H9 (cell line): ENCODE measurements around the gene SMYD2. TPM values are rescaled to one million over a fixed set of nuclear protein-coding genes. Genes with fewer than 3 reads are reported as not detected.

Source experiments
- DNase-seq: peaks from one replicate; pipeline ENCODE4 v3.0.0-alpha.2; 2017
- H2AFZ ChIP-seq: one replicate; pipeline ENCODE4 v1.6.1; 2013; ENCODE audit warnings: mild to moderate bottlenecking, low read length, control low read depth, moderate library complexity
- H2AK5ac ChIP-seq: 2 replicates; pipeline ENCODE4 v1.6.1; 2013; ENCODE audit warnings: low read length, control low read depth, mixed read lengths; ENCODE audit not compliant: insufficient read length
- H2BK120ac ChIP-seq: one replicate; pipeline ENCODE4 v1.6.1; 2013; ENCODE audit warnings: low read depth, mild to moderate bottlenecking, low read length, control low read depth, inconsistent platforms; ENCODE audit not compliant: poor library complexity, severe bottlenecking
- H2BK12ac ChIP-seq: 2 replicates; pipeline ENCODE4 v1.6.1; 2013; ENCODE audit warnings: low read length, control low read depth, mixed read lengths, low read depth; ENCODE audit not compliant: insufficient read length
- H2BK15ac ChIP-seq: 2 replicates; pipeline ENCODE4 v1.6.1; 2013; ENCODE audit warnings: low read depth, low read length, control low read depth
- H2BK20ac ChIP-seq: one replicate; pipeline ENCODE4 v1.6.1; 2013; ENCODE audit warnings: low read depth, mild to moderate bottlenecking, low read length, control low read depth, inconsistent platforms; ENCODE audit not compliant: poor library complexity, severe bottlenecking
- H2BK5ac ChIP-seq: 2 replicates; pipeline ENCODE4 v1.6.1; 2013; ENCODE audit warnings: low read length, control low read depth, mixed read lengths; ENCODE audit not compliant: insufficient read length
- H3K14ac ChIP-seq: 2 replicates; pipeline ENCODE4 v1.6.1; 2013; ENCODE audit warnings: low read length, control low read depth; ENCODE audit not compliant: insufficient read depth
- H3K18ac ChIP-seq: 2 replicates; pipeline ENCODE4 v1.6.1; 2013; ENCODE audit warnings: low read depth, mild to moderate bottlenecking, mixed read lengths, low read length, control low read depth; ENCODE audit not compliant: insufficient read length
- H3K23ac ChIP-seq: 2 replicates; pipeline ENCODE4 v1.6.1; 2013; ENCODE audit warnings: low read length, control low read depth, mixed read lengths, low read depth; ENCODE audit not compliant: insufficient read length
- H3K23me2 ChIP-seq: 2 replicates; pipeline ENCODE4 v1.6.1; 2013; ENCODE audit warnings: low read depth, mild to moderate bottlenecking, mixed read lengths, low read length, control low read depth; ENCODE audit not compliant: insufficient read length, poor library complexity, severe bottlenecking
- H3K27ac ChIP-seq: 2 replicates; pipeline ENCODE4 v1.5.1; 2013; ENCODE audit warnings: low read length, control low read depth, mixed read lengths, low read depth; ENCODE audit not compliant: insufficient read length
- H3K27me3 ChIP-seq: 2 replicates; pipeline ENCODE4 v1.6.1; 2013; ENCODE audit warnings: low read length, control low read depth, inconsistent platforms; ENCODE audit not compliant: insufficient read depth
- H3K4ac ChIP-seq: 2 replicates; pipeline ENCODE4 v1.6.1; 2013; ENCODE audit warnings: low read depth, mild to moderate bottlenecking, control low read depth, inconsistent platforms, low read length, moderate library complexity
- H3K4me1 ChIP-seq: 2 replicates; pipeline ENCODE4 v1.6.1; 2013; ENCODE audit warnings: low read length, control low read depth, inconsistent platforms; ENCODE audit not compliant: insufficient read depth
- H3K4me2 ChIP-seq: 2 replicates; pipeline ENCODE4 v1.6.1; 2013; ENCODE audit warnings: low read length, control low read depth, mixed read lengths; ENCODE audit not compliant: insufficient read length, insufficient read depth
- H3K56ac ChIP-seq: 2 replicates; pipeline ENCODE4 v1.6.1; 2013; ENCODE audit warnings: low read depth, mild to moderate bottlenecking, mixed read lengths, low read length, control low read depth; ENCODE audit not compliant: insufficient read length
- H3K79me1 ChIP-seq: 2 replicates; pipeline ENCODE4 v1.6.1; 2013; ENCODE audit warnings: low read depth, mild to moderate bottlenecking, moderate library complexity, low read length, control low read depth, inconsistent platforms; ENCODE audit not compliant: insufficient read depth, poor library complexity, severe bottlenecking
- H3K79me2 ChIP-seq: 2 replicates; pipeline ENCODE4 v1.6.1; 2013; ENCODE audit warnings: low read length, control low read depth, inconsistent platforms; ENCODE audit not compliant: insufficient read depth
- H3K9ac ChIP-seq: 2 replicates; pipeline ENCODE4 v1.6.1; 2013; ENCODE audit warnings: low read length, control low read depth, mixed read lengths; ENCODE audit not compliant: insufficient read length; ENCODE audit errors: extremely low read depth
- H3K9me3 ChIP-seq: one replicate; pipeline ENCODE4 v1.6.1; 2013; ENCODE audit warnings: low read depth, low read length, inconsistent platforms; ENCODE audit not compliant: control insufficient read depth
- H3T11ph ChIP-seq: one replicate; pipeline ENCODE4 v1.6.1; 2013; ENCODE audit warnings: mild to moderate bottlenecking, low read length, control low read depth, inconsistent platforms
- H4K20me1 ChIP-seq: one replicate; pipeline ENCODE4 v1.6.1; 2013; ENCODE audit not compliant: control insufficient read depth, insufficient read length, insufficient read depth
- H4K5ac ChIP-seq: 2 replicates; pipeline ENCODE4 v1.6.1; 2013; ENCODE audit warnings: low read depth, mild to moderate bottlenecking, mixed read lengths, low read length, control low read depth; ENCODE audit not compliant: insufficient read length
- H4K8ac ChIP-seq: replicated peaks from 2 replicates; pipeline ENCODE4 v1.6.1; 2013; ENCODE audit warnings: low read length, control low read depth, mixed read lengths, low read depth; ENCODE audit not compliant: insufficient read length
- H4K91ac ChIP-seq: 2 replicates; pipeline ENCODE4 v1.6.1; 2013; ENCODE audit warnings: low read depth, mild to moderate bottlenecking, moderate library complexity, mixed read lengths, low read length, control low read depth; ENCODE audit not compliant: insufficient read length
- H3K27ac Mint-ChIP-seq, 3 experiments: 2 replicates in 2 of 3; 3 replicates in 1 of 3; pipeline ENCODE4 v1.8.0; 2020 to 2021; ENCODE audit warnings: mixed read lengths in 3 of 3, mild to moderate bottlenecking in 1 of 3, moderate library complexity in 1 of 3
- H3K27me3 Mint-ChIP-seq: 2 replicates; pipeline ENCODE4 v1.8.0; 2021; ENCODE audit warnings: low read depth, mild to moderate bottlenecking, moderate library complexity, mixed read lengths
- H3K36me3 Mint-ChIP-seq, 3 experiments: 2 replicates in 2 of 3; 3 replicates in 1 of 3; pipeline ENCODE4 v1.8.0; 2020 to 2021; ENCODE audit warnings: low read depth in 3 of 3, mixed read lengths in 3 of 3; ENCODE audit not compliant: insufficient read depth in 1 of 3
- H3K4me1 Mint-ChIP-seq, 2 experiments: 2 replicates each; pipeline ENCODE4 v1.8.0; 2020; ENCODE audit warnings: mixed read lengths in 2 of 2
- H3K4me3 Mint-ChIP-seq, 2 experiments: 2 replicates in 1 of 2; 3 replicates in 1 of 2; pipeline ENCODE4 v1.8.0; 2020 to 2021; ENCODE audit warnings: mild to moderate bottlenecking in 2 of 2, mixed read lengths in 2 of 2, moderate library complexity in 1 of 2
- H3K9me3 Mint-ChIP-seq, 2 experiments: 2 replicates in 1 of 2; 3 replicates in 1 of 2; pipeline ENCODE4 v1.8.0; 2020; ENCODE audit warnings: mild to moderate bottlenecking in 2 of 2, mixed read lengths in 2 of 2, moderate library complexity in 1 of 2
- CTCF ChIP-seq: fragments of 200-600 bp; sonication (generic); conservative IDR thresholded peaks from 3 replicates; pipeline ENCODE4 v1.8.0; 2021; ENCODE audit warnings: antibody characterized with exemption, mild to moderate bottlenecking
- WGBS: extraction: QIAGEN DNeasy Blood & Tissue Kit; methylation state at CpG from one replicate; pipeline ENCODE4 v1.1.7; 2013; ENCODE audit warnings: missing lambda C conversion rate, low lambda C conversion rate, mixed read lengths; ENCODE audit not compliant: insufficient read length; ENCODE audit errors: extremely low coverage; 5-methylcytosine and 5-hydroxymethylcytosine counted together
- total RNA-seq: library from RNA; stranded (reverse); gene quantifications from 2 replicates; pipeline ENCODE4 v1.2.1, GENCODE V29; 2021

The SMYD2 gene
- total RNA-seq, 1 experiment from 2014 or later = 10.9 TPM

GRCh38 chr1:214287884-214288283, 6.9 kb downstream of the SMYD2 start:
- Histone ChIP-seq H3T11ph (no peak overlapping the region), H3K14ac (no peak overlapping the region), H3K27ac (no peak overlapping the region), H2AK5ac (no peak overlapping the region), H2BK15ac (no peak overlapping the region), H4K20me1 (no peaks in the 10 kb centered on the region), H3K18ac (no peak overlapping the region), H4K91ac (no peak overlapping the region), H4K8ac (no peak overlapping the region), H3K4me2 (no peak overlapping the region), H3K4me1 (peaks cover 8% of the 10 kb centered on the region; the same call in 1 of the 2 replicates), H3K9me3 (no peaks in the 10 kb centered on the region), H2BK5ac (no peak overlapping the region), H3K23ac (no peak overlapping the region), H3K23me2 (no peaks in the 10 kb centered on the region), H2BK20ac (no peak overlapping the region), H2BK12ac (no peak overlapping the region), H3K56ac (no peak overlapping the region), H4K5ac (no peak overlapping the region), H3K27me3 (peaks cover 21% of the 10 kb centered on the region), H2AFZ (no peak overlapping the region), H3K79me2 (no peaks in the 10 kb centered on the region), H3K4ac (no peak overlapping the region), H3K79me1 (no peaks in the 10 kb centered on the region), H2BK120ac (no peak overlapping the region), H3K9ac (no peak overlapping the region)
- peaks cover 81% of the 10 kb centered on the region for H3K27me3 Mint-ChIP-seq
- TF ChIP-seq CTCF = no peak
- no peaks in the 10 kb centered on the region for H3K36me3 Mint-ChIP-seq
- peaks cover 21 to 44% of the 10 kb centered on the region in 2 experiments for H3K4me1 Mint-ChIP-seq
- WGBS = no CpG with 5 or more reads among the region's 6 CpGs
- H3K9me3 Mint-ChIP-seq = no peaks in the 10 kb centered on the region; a peak in 1 of 5 replicates
- H3K4me3 Mint-ChIP-seq = no peak overlapping the region
- H3K27ac Mint-ChIP-seq = no peak overlapping the region
- no peak for DNase-seq
